HG02798 (cell line): ENCODE results near the gene KCND1.

Source experiments
- ATAC-seq: cut with Tn5 transposase; IDR thresholded peaks from one replicate; pipeline ENCODE4 v1.9.1; 2021; ENCODE audit warnings: mild to moderate bottlenecking; ENCODE audit not compliant: unreplicated experiment, poor library complexity

KCND1 gene

DNA sequence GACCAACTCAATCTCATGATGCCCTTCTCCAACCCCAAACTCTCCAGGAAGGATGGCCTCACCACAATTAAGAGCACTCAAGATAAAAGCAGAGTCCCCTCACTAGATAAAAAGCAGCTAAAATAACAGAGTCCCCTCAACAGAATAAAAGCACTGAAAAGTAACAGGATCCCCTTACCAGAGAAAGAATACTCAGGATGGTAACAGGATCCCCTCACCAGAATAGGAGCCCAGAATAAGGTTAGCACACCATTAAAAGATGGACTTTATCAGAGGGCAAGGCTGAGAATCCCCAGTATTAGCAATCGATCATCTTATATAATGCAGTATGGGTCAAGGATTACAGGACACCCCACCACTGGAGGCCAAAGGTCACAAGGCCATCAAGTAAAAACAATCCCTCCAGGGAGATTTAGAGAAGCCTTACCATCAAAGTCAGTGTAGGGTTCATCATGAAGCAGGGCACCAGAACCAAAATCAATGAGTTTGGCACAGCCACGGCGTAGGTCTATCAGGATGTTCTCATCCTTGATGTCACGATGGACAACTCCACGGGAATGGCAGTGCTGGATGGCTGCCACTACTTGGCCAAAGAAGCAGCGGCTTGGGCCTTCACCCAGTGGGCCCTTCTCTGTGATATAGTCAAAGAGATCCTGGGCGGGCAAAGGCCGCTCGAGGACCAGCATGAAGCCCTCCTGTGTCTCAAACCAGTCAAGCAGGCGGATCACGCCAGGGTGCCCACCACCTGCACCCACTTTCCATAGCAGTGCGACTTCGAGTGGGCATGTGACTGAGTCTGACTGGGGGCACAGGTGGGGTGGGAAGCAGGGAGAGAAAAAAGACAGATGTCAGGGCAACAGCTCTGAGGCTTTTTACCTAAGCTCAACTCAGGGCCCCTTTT, 56.8 kb downstream of the KCND1 start:
- ATAC-seq, result no peak

DNA sequence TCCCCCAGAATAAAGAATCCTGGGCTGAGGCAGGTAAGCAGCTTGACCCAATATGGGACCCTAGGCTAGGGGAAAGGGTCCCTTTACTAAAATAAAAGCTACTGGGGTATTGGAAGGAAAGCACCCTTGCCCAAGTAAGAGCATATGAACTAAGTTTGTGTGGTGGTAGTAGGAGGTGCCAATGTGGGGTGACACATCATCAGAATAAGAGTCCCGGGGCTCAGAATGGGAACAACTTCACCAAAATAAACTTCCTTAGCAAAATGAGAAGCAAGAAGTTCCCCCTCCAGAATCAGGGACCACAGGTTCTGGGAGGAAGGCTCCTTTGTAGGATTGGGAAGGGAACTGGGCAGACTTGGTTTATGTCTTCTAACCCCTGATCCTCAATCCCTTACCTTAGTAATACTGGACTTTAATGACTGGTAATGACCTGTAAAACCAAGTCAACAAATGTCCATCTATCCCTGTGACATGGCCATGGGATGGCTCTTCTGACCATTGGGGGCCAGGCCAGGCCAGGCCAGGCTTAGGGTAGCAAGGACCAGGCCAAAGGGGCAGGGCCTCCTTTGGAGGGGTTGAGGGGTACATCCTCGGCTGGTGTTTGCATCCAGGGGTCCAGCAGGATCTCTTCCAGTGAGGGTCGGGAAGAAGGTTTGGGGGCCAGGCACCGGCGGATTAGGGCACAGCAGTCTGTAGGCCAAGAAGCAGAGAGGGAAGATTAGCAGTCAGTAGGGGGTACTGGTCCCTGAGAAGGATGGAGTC, 57.9 kb downstream of the KCND1 start:
- no peak for ATAC-seq

DNA sequence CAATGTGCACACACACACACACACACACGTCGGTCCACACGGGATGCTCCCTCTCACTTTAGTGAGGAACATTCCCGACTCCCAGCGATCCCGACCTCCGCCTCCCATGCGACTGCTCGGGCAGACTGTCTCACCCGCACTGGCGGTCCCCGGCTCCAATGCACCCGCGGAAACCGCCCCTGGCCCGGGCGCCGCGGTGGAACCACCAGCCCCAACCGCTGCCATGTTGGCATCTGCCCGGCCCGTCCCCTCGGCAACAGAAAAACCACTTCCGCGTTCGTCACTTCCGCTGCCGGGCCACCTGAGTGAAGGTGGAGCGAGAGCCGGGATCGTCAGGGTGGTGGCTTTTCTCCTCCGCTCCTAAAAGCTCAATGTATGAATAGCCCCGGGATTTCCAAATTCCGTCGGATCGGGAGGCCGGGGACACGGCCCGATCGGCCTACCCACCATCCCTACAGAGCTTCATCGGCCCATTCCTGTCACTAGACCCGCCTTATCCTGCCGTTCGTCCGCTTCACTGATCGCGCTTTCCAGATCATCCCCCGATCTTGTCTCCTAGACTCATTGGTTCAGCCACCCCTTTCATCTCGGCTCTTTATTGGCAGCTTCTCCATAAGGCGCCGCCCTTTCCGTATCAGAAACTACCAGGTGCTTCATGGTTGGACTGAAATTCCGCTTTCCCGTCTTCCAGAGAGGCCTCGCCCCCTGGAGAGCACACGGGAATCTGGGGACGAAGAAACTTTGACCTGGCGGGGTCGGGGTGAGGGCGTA, 60.0 kb downstream of the KCND1 start, which contains the start of gene SLC35A2:
TSS of gene SLC35A2 (minus strand) at position 235 of the 771 bp plus-strand sequence. CDS start at position 225, 10 bp downstream.
- peak; percentile 73 for ATAC-seq
